ENCODE data around the gene RNF166.

DNA sequence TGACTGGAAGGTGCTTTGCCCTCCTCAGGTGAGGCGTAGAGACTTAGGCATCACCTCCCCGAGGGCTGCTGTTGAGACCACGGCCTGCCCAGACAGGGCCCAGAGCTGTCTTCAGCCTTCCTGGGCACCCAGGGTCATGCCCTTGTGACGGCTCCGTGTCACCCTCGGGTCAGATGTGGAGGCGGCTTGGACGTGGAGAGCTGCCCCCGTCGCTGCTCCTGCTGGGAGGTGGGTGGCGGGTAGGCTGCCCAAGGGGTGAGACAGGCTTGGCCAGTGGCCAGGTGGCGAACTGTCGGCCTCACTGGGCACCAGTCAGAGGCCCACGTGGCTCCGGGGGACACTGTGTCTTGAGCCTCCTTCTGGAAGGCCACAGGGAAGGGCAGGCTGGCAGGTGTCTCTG, 11.0 kb downstream of the RNF166 start:
- TF ChIP-seq EP300 (IDR thresholded peaks at IDR 0.05) (no peak), POLR2A (IDR thresholded peaks at IDR 0.05; ENCODE audit: low read depth) (no peak)

Measured in esophagus muscularis mucosa (tissue), 2 donors.